Effector CD4-positive, alpha-beta T cell (primary cell): ENCODE data around the gene GSTT2B.
"Not testable (repeated sequence)": the region's sequence is repeated elsewhere in the genome, so short reads cannot be mapped to it uniquely, and the experiment has no call there.

Experiments
- DNase-seq: peaks from one replicate; pipeline ENCODE4 v3.0.0-alpha.2; 2020

The GSTT2B gene

GRCh38 chr22:23939017-23939357 lies 22.0 kb downstream of the GSTT2B start:
- DNase-seq: no peak

GRCh38 chr22:23938328-23939016 lies 22.5 kb downstream of the GSTT2B start:
- DNase-seq: no peak

- no peak for DNase-seq
These were observed 34.4 kb downstream of the GSTT2B start for GRCh38 chr22:23926561-23926960.

DNA sequence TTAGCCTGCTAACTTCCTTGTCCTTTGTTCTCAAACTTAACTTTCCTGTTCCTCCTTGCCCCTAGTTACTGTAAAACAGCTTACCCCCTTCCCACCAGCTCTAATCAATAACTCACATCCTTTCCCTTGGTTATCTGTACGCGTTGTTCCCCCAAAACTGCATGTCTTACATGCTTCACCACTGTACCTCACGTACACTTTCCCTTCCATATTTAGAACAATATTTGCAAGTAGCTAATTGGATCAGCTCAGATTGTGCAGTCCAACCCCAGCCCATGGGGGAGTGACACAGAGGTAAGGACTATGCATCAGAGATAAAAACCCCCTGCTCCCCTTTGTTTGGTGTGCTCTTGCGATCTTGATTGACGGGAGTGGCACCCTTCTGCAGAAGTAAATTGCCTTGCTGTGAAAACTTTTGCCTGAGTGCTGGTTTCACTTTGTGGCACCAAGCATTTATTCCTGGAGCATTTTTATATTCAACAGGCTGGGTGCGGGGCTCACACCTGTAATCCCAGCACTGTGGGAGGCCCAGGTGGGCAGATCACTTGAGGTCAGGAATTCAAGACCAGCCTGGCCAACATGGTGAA lies 35.9 kb downstream of the GSTT2B start:
- no peak for DNase-seq

DNA sequence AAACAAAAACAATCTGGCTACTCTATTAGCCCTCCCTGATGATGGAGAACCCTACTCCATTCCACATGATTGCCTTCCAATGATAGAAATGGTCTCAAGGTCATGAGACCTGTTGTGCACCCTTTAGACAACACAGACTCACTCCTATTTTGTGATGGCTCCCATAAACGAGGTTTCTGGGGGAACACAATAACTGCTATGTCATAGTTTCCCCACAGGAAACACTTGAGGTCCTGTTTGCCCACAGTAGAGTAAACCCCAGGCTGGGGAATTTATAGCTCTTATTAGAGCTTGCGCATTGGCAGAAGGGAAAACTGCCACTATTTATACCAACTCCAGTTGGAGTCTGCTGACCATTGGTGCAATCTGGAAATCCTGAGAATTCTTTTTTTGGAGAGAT lies 38.1 kb downstream of the GSTT2B start:
- DNase-seq: no peak

- not testable (repeated sequence) for DNase-seq
These were observed 39.3 kb downstream of the GSTT2B start for GRCh38 chr22:23921586-23922201.

DNA sequence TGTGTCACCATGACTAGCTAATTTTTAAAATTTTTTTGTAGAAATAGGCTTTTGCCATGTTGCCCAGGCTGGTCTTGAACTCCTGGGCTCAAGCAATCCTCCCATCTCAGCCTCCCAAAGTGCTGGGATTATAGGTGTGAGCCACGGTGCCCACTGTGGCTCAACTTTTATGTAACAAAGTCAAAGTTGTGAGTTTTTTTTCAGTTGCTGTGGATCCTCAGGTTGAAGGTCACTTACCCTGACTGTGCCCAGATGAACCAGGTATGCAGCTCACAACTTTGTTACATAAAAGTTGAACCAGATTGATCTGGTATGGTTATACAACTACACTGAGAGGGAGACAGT lies 40.8 kb downstream of the GSTT2B start:
- DNase-seq: not testable (repeated sequence)

- DNase-seq: no peak
These were observed 45.7 kb downstream of the GSTT2B start for GRCh38 chr22:23915290-23915689.

DNA sequence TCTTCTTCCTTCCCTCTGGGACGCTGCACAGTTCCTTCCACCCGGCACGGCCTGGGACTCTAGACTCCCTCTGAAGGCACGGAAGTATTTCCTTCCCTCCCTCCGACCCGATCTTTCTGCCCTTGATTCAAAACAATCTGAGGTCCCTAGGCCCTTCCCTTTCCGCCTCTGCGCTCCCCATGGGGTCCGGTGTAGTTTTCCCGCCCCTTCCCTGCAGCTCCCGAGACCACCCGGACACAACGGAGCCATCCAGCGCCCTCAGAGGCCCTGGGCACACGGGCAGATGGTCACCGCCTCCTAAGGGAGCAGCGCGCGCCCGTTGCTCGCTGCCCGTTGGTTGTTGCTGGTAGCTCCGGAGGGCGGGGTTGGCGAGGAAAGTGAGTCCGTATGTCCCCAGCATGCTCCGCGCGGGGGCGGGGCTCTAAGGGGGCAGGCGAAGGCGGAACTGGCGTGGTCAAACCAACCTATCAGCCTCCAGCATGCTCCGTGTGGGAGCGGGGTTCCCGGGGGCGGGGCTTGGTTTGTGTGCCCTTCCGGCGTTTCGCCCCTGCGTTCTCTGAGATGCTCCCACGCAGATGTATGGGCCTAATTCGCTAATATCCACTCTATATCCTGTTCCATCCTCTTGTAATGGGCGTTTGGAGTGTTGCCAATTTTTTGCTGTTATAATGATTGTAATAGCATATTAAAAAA lies 47.2 kb downstream of the GSTT2B start:
- DNase-seq: peak; percentile 97

DNA sequence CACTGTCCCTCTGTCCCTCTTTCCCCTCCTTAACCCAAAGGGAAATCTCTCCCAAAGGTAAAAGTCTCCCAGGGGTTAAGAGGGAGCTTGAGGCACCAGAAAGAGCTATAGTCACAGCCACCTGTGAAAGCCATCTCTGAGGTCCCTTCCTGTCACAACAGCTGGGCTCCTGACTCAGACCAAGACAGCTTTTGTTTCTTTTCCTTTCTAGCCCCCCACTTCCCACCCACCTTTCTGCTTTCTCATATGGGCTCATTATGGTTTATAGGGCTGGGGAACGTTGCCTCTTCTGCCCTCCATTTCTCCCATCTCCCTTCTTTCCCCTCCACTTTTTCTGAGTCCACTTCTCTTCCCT lies 47.7 kb downstream of the GSTT2B start:
- no peak for DNase-seq

- DNase-seq: no peak
These were observed 48.6 kb downstream of the GSTT2B start for GRCh38 chr22:23912293-23912903.

GRCh38 chr22:23911318-23911980 lies 49.5 kb downstream of the GSTT2B start:
- DNase-seq: no peak

GRCh38 chr22:23910496-23911190 lies 50.4 kb downstream of the GSTT2B start:
- no peak for DNase-seq

GRCh38 chr22:23909296-23909898 lies 51.6 kb downstream of the GSTT2B start:
- DNase-seq: no peak

GRCh38 chr22:23908587-23909205 lies 52.3 kb downstream of the GSTT2B start:
- no peak for DNase-seq

DNA sequence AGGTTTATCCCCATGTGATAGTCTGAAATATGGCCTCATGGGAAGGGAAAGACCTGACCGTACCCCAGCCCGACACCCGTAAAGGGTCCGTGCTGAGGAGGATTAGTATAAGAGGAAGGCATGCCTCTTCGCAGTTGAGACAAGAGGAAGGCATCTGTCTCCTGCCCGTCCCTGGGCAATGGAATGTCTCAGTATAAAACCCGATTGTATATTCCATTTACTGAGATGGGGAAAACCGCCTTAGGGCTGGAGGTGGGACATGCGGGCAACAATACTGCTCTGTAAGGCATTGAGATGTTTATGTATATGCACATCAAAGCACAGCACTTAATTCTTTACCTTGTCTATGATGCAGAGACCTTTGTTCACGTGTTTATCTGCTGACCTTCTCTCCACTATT lies 53.6 kb downstream of the GSTT2B start:
- not testable (repeated sequence) for DNase-seq
